Astrocyte of the hippocampus (primary cell): ENCODE data around the gene CELF4.

Source experiments
- DNase-seq: peaks from one replicate; pipeline ENCODE4 v3.0.0; 2011; ENCODE audit warnings: low read depth, low spot score

The CELF4 gene

DNA sequence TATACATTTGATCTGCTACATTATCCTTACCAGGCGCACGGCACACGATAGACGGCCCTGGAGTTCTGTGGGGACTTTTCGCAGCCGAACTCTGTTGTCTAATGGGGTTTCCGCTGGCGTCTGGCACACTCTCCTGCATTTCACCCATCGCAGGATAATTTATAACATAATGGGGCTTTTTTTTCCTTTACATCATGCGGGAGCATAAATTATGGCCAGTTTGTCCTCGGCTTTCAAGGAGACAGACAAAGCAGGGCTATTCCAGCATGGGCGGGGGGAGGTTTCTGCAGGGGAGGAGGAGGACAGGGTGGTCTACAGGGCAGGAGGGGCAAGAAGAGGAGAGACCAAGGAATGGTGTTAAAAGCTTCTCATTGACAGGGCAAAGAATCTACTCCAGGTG lies 279.8 kb downstream of the CELF4 start:
- DNase-seq = no peak

DNA sequence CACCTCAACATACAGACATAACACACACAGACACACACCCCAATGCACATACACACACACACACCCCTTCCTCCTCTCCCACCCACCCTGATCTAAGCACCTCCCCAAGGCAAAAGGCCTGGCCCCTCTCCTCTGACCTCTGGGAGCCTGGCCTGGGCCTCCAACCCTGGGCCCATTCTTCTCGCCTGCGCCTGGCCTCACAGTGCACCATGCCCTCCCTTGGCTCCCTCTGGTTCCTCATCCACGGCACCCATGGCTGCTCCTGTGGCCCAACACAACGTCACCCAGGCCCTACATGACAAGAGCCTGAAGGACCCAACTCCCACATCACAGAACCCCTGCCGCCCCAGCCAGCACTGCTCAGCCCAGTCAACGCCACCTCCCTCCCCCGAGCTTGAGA lies 281.3 kb downstream of the CELF4 start:
- DNase-seq = no peak

DNA sequence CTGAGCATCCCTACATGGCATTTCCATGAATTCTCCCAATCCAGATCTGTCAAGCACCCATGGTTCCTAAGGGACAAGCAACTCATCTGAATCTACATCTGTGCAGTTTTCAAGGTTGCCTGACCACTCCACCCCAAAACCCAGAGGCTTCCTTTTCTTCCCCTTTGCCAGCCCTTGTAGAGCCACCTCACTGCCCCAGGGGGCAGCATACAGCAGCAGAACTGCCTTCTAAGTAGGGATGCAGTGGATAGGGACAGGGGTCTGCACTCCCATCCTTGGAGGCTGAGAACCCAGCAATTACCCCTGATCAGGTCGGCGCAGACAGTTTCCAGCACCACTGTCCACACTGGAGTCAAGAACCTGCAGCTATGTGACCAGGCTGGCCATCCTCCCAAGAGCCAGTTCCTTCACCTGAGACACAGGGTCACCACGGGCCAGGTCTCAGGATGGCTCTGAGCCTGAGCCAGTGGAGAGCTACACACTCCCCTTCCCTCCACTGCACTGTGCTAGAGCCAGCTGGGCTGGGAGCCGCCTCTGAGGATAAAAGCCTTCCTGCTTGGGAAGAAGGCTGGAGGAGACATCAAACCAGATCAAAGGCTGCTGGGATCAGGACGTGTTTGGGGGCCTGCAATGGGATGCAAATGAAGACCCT lies 283.1 kb downstream of the CELF4 start:
- no peak for DNase-seq

DNA sequence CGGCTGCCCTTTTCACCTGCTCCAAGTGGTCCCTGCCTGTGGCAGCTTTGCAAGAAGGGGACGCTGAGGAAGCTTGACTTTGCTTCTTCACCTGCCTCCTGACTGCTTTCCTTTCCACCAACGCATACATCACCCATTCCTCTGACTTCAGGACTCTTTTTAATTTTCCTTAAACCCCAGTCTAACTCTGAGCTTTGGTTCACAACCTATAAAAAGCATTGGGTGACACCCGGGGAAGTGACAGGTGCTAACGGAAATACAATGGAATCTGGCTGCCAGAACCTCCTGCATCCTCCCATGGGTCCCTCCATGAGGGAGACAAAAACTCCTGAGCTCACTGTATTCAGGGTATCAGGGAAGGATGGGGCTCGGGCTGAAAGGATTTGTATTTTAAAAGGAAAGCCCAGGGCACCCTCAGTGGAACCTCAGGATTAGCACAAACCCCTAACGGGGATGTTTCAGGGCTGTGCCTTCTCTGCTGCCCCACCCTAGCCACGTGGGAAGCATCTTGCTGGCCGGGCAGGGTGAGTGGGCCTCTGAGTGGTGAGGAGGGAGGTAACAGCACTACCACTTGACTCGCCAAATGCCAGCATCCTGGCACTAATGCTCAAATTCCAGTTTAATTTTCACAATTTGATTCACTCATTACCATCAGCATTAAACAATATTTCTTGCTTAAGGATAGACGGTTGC lies 284.8 kb downstream of the CELF4 start:
- DNase-seq = no peak

DNA sequence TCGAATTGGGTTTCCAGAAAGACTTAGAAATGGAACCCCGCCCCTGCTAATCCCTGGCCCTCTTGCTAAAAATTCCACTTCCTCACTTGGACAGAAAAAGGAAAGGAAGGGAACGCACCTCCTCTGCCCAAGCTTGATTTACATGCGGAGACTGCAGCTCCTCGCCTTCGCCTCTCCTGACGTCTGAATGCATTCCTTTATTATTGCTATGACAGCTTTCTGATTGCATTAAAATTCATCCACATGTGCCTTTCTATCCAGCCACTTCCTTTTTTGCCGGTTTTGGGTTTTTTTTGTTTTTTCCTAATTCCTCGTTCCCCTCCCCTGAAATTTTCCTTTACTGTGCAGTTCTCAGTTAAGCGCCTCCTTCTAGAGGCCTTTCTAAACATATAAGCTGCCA lies 287.8 kb downstream of the CELF4 start:
- DNase-seq = no peak

DNA sequence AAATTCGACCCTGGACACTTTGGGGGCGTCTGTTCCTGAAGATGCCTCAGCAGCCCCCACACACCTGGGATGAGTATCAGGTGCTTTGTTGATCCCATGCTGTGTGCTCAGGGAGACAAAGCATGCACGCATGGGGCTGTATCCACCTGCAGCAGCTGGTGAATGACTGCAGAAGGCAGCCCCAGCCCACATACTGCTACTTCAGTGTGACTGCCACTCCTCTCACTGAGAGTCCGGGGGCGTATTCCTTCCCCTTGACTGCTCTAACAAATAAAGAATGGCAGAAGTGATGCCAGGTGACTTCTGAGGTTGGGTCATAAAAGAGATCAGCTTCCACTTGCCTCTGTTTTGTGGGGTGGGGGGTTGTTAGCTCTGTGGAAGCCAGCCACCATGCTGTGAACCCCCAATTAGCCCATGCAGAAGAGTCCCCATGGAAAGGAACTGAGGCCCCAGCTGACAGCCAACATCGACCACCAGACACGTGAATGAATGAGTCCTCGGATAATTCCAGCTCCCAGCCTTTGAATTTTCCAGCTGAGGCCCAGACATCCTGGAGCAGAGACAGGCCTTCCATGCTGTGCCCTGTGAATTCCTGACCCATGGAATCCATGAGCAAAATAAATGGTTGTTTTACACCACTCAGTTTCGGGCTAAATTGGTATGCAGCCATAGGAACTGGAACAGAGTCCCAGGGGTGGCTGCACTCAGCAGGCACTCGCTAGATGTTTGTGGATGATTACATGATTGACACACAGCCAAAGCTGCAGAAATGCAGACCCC lies 289.3 kb downstream of the CELF4 start:
- DNase-seq = no peak

DNA sequence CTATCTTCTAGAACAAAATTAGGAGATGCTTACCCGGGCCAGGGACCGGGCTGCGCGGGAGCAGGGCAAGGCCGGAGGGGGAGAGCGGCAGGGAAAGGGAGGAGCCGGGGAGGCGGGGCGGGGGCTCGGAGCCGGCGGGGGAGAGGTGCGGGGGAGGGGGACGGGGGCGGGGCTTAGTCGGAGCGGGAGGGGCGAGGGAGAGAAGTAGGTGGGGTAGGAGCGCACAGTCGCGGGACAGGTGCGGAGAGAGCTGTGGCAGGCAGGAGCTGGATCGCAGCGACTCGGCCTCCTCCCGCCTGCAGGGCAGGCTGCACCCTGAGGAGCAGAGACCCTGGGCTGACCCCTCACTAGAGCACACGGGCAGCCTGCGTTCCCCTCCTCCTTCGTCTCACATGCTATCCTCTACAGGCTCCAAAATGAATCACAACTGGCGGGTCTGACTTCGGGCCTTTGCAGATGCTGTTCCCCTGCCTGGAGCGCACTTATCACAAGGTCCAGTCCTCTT lies 290.3 kb downstream of the CELF4 start:
- no peak for DNase-seq

DNA sequence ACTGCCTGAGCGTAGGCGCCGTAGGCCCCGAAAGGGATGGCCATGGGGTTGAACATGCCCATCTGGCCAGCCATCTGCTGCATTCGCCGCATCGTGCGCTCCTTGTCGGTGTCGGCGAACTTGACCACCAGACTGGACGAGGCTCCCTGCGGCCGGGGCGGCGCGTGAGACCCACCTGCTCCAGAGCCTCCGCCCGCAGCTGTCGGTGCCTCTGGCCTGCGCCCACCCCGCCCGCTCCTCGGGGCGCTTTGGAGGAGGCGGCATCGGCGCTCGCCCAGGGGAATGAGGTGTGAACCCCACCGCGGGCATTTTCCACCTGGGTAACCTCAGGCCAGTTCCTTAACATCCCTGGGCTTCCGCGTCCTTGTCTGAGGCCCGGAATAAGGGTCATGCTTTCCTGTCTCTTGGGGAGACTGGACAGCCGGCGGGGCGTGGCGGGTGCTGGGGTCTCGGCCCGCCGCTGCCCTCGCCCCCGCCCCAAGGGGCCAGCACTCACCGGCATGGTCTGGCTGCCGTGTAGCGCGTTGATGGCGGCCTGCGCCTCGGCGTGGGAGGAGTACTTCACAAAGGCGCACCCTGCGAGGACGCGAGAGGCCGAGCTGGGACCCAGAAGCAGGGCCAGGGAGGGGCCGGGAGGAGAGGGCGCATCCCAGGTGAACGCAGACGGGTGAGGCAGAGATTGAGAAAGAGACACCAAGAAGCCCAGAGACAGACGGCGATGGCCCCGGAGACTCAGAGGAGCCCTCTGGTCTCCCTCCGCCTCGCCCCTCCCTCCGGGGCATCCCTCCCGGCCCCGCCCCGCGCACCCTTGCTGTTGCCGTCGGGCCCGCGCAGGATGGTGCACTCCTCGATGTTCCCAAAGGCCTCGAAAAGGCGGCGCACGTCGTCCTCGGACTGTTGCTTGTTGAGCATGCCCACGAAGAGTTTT lies 291.0 kb downstream of the CELF4 start:
- DNase-seq = no peak

DNA sequence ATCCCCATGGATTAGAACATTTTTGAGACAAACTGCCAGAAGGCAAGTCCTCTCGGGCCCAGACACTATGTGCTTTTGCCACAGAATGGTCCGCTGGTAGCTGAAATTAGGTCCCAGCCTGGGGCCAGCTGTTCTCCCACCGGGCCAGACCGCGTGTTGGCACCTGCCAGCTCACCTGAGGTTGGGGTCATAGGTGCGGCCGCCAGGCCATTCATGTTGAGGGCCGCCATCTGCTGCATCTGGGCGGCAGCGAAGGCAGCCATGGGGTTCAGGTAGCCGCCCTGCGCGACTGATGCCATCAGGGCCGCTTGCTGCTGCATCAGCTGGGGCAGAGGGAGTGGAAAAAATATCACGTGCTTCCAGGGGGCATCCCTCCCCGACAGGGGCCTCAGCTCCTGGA lies 292.8 kb downstream of the CELF4 start:
- no peak for DNase-seq

DNA sequence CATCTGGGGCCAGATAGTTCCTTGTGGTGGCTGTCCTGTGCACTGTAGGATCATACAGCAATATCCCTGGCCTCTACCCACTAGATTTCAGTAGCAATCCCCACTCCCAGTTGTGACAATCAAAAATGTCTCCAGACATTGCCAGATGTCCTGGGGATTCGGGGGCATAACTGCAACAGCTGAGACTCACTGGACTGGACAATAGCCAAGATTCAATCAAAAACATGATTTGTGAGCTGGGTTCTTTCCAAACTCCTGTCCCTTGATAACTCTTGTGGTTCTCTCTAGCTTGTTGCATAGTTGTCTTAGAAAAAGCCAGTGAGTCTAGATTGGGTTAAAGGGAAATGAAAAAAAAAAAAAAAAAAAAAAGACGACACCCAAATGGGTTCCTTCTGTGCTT lies 293.4 kb downstream of the CELF4 start:
- DNase-seq = no peak

DNA sequence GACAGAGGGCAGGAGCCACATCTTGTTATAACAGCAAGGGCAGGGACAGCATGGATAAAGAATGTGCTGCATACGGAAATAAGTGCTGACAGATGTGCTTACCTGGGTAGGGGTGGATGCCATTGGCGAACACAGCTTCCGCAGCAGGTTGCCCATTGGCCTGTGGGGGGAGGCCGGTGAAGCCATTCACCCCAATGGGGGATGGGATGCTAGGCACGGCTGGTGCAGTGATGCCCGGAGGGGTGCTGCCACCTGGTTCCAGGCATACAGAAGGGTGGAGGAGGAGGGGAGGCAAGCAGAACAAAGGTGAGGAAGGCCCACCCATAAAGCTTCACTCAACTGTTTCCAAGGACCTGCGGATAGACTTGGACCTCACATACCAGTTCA lies 294.9 kb downstream of the CELF4 start:
- no peak for DNase-seq

DNA sequence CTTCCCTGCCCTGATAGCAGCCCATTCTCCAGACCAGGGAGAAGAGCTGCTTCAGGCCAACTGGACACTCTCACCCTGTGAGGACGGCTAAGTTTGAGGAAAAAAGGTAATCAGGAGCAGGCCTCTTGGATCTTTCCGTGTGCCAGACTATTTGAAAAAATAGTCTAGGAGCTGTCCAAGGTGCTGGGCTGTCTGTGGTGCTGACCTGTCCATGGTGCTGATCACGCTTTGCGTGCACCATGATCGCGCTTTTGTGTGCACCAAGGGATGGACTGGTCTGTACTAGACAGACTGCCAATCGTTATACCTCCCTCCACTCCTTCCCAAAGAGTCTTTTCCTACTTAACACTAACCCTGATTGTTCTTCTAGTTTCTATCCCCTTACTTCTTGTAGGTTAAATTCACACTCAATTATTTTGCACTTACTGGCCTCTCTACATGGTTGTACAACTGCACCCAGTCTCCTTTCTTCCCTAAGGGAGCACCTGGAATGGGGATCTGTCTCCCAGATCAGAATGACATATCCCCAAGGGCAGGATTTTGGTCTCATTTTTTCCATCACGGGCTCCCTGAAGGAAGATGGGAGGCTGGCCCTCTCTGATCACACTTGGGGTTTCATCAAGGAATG lies 295.4 kb downstream of the CELF4 start:
- peak; percentile 86 for DNase-seq

DNA sequence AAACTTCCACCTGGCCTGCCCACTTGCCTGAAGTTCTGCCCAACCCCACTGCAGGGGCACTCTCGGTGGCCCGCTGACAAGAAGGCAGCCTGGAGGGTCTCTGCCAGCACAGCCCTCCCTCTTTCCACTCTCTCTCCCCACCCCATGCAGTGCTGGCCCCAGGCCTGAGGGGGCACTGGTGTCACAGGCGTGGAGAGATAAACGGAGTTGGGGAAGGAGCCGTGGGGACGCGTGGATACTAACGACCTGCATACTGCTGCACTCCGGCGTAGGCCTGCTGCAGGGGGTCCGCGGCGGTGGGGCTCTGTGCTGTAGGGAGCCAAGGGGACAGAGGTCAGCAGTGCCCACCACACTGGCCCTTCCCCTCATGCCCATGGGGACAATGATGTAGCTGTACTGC lies 299.3 kb downstream of the CELF4 start:
- no peak for DNase-seq

DNA sequence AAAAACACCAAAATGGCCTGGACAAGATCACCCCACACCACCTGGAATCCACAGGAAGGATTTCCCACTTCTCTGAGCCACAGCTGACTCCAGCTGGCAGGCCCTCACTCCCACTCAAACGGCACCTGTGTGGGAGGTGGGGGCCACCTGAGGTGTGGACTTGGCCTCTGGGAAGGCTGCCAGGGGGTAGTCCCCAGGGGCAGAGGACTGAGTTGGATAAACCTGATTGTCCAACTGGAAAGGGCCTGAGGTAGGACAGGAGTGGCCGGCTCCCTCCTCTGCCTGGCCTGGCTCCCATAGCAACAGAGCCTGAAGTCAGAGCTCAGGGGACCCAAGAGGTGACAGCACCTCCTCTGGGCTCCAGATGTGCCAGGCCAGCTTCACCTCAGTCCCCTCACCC lies 300.2 kb downstream of the CELF4 start:
- no peak for DNase-seq

DNA sequence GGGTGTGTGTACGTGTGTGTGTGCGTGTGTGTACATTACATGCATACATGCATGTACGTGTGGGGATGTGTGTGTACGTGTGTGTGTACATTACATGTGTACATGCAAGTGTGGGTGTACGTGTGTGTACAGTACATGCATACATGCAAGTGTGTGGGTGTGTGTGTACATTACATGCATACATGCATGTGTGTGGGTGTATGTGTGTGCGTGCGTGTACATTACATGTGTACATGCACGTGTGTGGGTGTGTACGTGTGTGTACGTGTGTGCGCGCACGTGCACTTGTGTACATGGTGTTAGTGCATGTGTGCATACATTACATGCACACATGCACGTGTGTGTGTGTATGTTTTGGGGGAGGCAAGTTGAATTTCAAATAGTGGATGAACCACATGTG lies 300.6 kb downstream of the CELF4 start:
- no peak for DNase-seq

DNA sequence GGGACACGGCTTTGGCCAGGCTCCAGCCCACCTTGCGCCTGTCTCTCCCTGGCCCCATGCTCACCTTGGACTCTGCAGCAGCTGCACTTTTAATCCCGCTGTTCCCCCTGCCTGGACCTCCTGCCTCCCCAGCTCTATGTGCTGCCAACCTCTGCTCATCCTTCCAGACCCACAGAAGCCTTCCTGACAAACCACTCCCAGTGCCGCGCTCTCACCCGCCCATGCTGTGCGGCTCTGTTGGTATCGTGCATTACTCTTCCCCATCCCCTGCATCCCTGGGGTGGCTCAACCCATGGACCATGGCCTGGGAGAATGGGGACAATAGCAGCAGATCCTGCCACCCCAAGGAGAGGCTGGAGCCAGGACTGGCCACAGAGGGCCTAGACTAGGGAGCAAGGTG lies 303.6 kb downstream of the CELF4 start:
- DNase-seq = no peak

DNA sequence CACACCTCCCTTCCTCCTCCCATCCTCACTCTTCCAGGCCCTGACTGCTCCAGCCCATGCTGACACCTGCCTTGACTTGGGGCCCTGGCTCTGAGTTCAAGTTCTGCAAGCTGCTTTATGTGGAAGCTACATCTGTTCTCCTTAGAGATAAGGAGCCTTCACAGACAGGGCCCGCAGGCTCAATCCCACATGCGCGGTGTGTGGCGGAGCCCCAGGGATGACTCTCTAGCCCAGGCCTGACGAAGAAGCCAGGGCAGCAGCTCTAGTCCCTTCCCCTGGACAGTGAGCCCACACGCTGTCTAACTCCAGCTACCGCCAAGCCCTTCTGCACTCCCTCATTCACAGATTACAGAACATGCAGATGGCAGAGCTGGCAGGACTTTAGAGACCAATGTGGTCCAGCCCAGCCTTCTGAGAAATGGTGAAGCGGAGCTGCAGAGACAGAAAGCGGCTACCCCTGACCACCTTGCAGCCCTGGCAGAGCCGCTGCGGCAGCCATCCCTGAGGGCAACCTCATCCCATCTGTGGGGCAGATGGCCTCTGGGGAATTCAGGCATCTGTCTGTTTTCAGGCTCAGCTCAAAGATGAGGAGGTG lies 304.3 kb downstream of the CELF4 start:
- DNase-seq = no peak

DNA sequence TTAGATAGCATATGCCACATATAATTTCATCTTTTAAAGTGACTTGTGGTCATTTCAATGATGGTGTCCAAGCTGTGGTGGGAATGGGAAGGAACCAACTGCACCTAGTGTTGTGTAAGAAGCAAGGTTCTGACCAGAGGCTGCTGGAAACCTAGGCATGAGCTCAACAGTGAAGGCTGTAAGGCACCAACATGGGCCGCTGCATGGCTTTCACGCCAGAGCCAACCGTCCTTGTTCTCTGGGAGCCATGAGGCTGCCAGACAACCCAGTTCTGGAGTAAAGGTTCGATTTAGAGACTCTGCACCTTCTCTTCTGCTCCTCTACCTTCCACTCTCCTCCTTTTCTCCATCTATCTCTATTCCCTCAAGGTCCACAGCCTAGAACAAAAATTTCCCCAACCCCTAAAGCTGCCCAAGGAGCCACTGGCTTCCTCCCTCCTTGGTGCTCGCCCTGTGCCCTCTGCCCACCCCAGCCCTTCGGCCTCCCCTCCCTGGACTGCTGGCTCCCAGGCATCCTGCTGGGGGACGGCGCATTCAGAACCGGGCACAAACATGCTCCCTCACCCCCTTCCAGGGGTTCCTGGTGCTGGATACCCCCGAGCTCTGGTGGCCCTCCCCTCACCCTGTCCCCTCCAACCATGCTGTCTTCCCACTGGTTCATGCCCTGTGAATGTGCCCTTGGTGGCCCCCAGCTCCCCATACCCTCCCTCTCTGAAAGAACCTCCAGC lies 305.1 kb downstream of the CELF4 start:
- no peak for DNase-seq

DNA sequence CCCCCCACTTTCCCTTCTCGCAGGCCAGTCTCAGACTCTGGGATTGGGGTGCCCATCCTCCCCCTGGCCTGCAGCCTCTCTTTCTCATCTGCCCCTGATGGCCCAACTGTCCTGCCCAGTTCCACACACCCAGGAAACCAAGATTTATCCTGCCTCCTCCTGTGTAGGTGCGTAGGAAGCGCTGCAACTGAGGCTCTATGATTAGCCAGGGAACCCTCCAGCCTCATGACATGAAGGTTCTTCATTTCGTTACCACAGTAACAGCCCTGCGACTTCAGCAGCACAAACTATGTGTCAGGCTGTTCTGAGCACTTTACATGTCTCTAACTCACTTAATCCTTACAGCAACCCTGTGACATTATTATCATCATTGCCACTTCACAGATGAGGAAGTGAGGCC lies 305.9 kb downstream of the CELF4 start:
- DNase-seq = no peak

DNA sequence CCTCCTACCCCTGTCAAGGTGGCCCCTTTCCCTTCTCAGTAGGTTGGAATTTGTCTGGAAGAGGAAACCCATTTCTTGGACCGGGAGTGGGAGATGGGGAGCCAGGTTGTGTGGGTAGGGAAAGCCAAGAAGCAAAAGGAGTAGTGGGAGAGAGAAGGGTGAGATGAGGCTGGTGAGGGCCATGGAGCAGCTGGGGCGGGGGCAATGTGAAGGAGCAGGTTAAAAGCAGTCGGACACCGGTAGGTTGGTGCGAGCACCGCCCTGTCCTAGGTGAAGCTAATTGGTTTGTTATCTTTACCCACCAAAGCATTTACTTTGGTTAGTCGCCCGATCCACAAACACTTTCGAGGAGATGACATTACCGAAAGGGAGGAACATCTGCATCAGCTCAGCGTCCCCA lies 306.8 kb downstream of the CELF4 start:
- DNase-seq = no peak
